Osteoblast (primary cell): ENCODE results near the gene MTMR12. TPM values are rescaled to one million over a fixed set of nuclear protein-coding genes. Genes with fewer than 3 reads are reported as not detected.
"Not testable (repeated sequence)": the region's sequence is repeated elsewhere in the genome, so short reads cannot be mapped to it uniquely, and the experiment has no call there.

Experiments used
- DNase-seq: peaks from one replicate; pipeline ENCODE4 v3.0.0; 2011; ENCODE audit warnings: low spot score, mixed read lengths; ENCODE audit not compliant: insufficient read length; ENCODE audit errors: missing footprints
- H2AFZ ChIP-seq: 2 replicates; pipeline ENCODE4 v1.6.0; 2011; ENCODE audit warnings: mild to moderate bottlenecking, low read length
- H3K27ac ChIP-seq: 2 replicates; pipeline ENCODE4 v1.5.1; 2011; ENCODE audit warnings: mild to moderate bottlenecking, low read depth, low read length, moderate library complexity
- H3K27me3 ChIP-seq: 2 replicates; pipeline ENCODE4 v1.6.0; 2012; ENCODE audit warnings: mild to moderate bottlenecking, control low read depth, inconsistent platforms, low read length, moderate library complexity; ENCODE audit not compliant: insufficient read depth
- H3K36me3 ChIP-seq: 2 replicates; pipeline ENCODE4 v1.5.1; 2011; ENCODE audit warnings: mild to moderate bottlenecking, low read length, control low read depth, moderate library complexity; ENCODE audit not compliant: insufficient read depth
- H3K4me1 ChIP-seq: 2 replicates; pipeline ENCODE4 v1.5.1; 2011; ENCODE audit warnings: mild to moderate bottlenecking, low read length, control low read depth, moderate library complexity; ENCODE audit not compliant: insufficient read depth
- H3K4me2 ChIP-seq: 2 replicates; pipeline ENCODE4 v1.6.0; 2011; ENCODE audit warnings: mild to moderate bottlenecking, low read length; ENCODE audit not compliant: insufficient read depth
- H3K4me3 ChIP-seq: fragments of 200-600 bp; sonication (generic); 3 replicates; pipeline ENCODE4 v1.5.1; 2012; ENCODE audit warnings: mild to moderate bottlenecking, low read length, inconsistent platforms; ENCODE audit not compliant: insufficient read depth
- H3K79me2 ChIP-seq: 2 replicates; pipeline ENCODE4 v1.6.0; 2012; ENCODE audit warnings: mild to moderate bottlenecking, low read length, control low read depth, inconsistent platforms; ENCODE audit not compliant: insufficient read depth
- H3K9me3 ChIP-seq: 2 replicates; pipeline ENCODE4 v1.5.1; 2011; ENCODE audit warnings: low read depth, low read length, control low read depth
- H4K20me1 ChIP-seq: 2 replicates; pipeline ENCODE4 v1.6.0; 2012; ENCODE audit warnings: mild to moderate bottlenecking, low read length, control low read depth; ENCODE audit not compliant: insufficient read depth
- total RNA-seq: library from RNA; depleted of rRNA; stranded (reverse); fragments of >200 nt; gene quantifications from 2 replicates; pipeline ENCODE4 v1.2.3, GENCODE V29; 2012
- TF ChIP-seq, protein P1 (sequence below): IDR thresholded peaks from 2 replicates; pipeline ENCODE4 v1.5.1; 2011; ENCODE audit warnings: mild to moderate bottlenecking, low read depth, low read length, moderate library complexity; ENCODE audit errors: extremely low read depth

MTMR12 gene
- total RNA-seq, 1 donor, result 20.6 TPM

DNA sequence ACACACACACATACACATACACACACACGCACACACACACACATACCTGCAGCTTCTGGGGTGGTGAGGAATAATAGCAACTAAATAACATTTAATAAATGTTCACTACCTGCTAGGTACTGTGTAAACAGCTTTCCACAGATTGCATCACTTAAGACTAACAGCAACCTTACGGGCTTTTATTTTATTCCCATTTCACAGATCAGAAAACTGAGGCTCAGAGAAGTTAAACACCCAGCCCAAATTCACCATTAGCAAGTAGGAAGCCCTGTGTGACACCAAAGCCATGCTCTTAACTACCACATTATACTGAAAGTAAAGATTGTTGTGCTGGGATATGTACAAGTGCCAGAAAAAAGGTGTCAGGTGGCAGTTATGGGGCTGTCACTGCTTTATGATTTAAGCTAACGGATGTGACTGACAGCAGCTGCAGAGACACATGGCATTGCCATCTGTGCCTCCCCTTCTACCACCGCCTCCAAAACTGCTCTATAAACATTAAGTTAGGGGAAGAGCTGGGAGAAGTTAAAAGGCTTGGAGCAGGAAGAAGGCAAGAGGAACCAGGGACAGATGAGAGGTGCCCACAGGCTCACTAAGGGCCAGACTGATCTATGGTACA lies 13.6 kb downstream of the MTMR12 start:
- Histone ChIP-seq H3K4me2 (no peak overlapping the region), H3K4me3 (no peak overlapping the region), H3K27me3 (no peaks in the 10 kb centered on the region), H3K36me3 (peaks cover 7% of the 10 kb centered on the region), H3K27ac (no peak overlapping the region), H3K9me3 (no peaks in the 10 kb centered on the region), H3K79me2 (peaks cover 88% of the 10 kb centered on the region), H4K20me1 (peaks cover 29% of the 10 kb centered on the region), H2AFZ (no peak overlapping the region), H3K4me1 (peaks cover 13% of the 10 kb centered on the region)
- TF ChIP-seq, protein P1, sequence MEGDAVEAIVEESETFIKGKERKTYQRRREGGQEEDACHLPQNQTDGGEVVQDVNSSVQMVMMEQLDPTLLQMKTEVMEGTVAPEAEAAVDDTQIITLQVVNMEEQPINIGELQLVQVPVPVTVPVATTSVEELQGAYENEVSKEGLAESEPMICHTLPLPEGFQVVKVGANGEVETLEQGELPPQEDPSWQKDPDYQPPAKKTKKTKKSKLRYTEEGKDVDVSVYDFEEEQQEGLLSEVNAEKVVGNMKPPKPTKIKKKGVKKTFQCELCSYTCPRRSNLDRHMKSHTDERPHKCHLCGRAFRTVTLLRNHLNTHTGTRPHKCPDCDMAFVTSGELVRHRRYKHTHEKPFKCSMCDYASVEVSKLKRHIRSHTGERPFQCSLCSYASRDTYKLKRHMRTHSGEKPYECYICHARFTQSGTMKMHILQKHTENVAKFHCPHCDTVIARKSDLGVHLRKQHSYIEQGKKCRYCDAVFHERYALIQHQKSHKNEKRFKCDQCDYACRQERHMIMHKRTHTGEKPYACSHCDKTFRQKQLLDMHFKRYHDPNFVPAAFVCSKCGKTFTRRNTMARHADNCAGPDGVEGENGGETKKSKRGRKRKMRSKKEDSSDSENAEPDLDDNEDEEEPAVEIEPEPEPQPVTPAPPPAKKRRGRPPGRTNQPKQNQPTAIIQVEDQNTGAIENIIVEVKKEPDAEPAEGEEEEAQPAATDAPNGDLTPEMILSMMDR, result no peak
- DNase-seq, result no peak

DNA sequence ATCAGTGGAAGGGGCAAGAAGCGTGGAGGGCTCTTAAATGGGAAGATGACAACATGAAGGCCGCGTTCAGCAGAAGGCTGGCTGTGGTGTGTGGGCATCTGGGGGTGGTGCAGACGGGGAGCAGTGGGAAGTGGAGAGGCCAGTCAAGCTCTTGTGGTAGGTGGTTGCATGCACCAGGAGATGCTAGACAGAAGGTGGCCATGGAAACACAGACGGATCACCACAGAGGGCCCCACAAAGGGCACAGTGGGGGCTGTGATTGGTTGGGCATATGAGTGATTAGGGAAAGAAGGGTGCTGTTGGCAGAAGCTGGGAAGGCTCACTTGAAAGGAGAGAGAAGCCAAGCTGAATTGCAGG lies 14.7 kb downstream of the MTMR12 start:
- Histone ChIP-seq H2AFZ (no peak overlapping the region), H3K27me3 (no peaks in the 10 kb centered on the region), H3K9me3 (no peaks in the 10 kb centered on the region), H3K4me2 (no peak overlapping the region), H4K20me1 (peaks cover 24% of the 10 kb centered on the region), H3K4me3 (no peak overlapping the region), H3K4me1 (peaks cover 13% of the 10 kb centered on the region), H3K79me2 (peaks cover 84% of the 10 kb centered on the region), H3K27ac (no peak overlapping the region), H3K36me3 (peaks cover 7% of the 10 kb centered on the region)
- TF ChIP-seq, protein P1, result no peak
- peak; percentile 54 for DNase-seq

DNA sequence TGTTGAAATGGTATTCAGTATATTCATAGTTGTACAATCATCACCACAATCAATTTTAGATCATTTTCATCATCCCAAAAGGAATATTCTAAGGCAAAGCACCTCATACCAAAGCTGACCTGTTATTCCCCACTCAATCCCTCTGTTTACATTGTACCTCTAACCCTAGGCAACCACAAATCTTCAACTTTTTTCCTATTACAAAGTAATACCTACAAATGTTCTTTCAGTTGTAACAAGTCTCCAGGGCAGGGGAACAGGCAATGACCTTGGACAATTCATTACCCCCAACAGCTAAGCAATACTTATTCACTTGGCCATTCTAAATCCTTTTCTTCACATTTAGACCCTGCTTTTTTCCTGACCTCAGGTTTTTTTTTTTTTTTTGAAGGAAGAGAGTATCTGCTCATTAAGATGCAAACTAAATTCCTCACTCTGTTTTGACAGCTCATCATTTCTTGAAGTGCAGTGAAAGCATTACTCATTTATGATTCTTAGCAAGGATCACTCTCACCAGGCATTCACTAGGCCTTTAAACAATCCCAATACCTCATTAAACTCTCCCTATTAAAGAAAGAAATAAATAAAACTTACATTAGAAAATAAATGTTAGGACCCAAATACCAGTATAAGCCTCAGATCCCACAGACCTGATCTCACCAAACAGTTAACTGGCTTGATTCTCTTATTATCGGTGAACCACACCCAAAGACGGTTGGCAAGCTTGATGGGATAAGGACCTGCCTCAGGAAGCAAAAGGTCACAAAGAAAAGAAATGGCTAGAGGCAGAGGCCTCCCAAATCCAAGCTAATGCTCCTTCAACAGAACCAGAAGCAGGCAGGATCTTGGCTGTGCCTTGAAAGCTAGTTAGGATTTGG lies 15.3 kb downstream of the MTMR12 start:
- peak; percentile 19 for DNase-seq

DNA sequence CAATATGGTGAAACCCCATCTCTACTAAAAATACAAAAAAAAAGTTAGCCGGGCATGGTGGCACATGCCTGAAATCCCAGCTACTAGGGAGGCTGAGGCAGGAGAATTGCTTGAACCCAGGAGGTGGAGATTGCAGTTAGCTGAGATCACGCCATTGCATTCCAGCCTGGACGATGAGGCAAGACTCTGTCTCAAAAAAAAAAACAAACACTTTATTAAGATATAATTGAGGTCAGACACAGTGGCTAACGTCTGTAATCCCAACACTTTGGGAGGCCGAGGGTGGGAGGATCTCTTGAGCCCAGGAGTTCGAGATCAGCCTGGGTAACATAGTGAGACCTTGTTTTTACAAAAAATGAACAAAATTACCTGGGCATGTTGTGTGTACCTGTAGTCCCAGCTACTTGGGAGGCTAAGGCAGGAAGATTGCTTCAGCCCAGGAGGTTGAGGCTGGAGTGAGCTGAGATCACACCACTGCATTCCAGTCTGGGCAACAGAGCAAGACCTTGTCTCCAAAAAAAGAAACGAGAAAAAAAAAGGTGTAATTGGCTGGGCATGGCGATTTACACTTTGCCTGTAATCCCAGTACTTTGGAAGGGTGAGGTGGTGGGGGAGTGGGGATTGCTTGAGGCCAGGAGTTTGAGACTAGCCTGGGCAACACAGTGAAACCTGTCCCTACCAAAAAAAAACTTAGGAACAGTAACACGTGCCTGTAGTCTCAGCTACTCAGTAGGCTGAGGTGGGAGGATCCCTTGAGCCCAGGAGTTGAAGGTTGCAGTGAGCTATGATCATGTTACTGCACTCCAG lies 16.6 kb downstream of the MTMR12 start:
- H3K36me3 ChIP-seq, H3K4me2 ChIP-seq, H3K27me3 ChIP-seq, H2AFZ ChIP-seq, H3K9me3 ChIP-seq, H3K27ac ChIP-seq, H3K4me3 ChIP-seq: not testable (repeated sequence)
- peak; percentile 48 for DNase-seq
- peaks cover 23% of the 10 kb centered on the region for H4K20me1 ChIP-seq
- H3K79me2 ChIP-seq, result peaks cover 72% of the 10 kb centered on the region
- peaks cover 13% of the 10 kb centered on the region for H3K4me1 ChIP-seq

More for the DNA sequence above, 15.3 kb downstream of the MTMR12 start:
- no peaks in the 10 kb centered on the region for H3K27me3 ChIP-seq
- H3K27ac ChIP-seq, result no peak overlapping the region
- H3K4me1 ChIP-seq, result peaks cover 13% of the 10 kb centered on the region
- peaks cover 7% of the 10 kb centered on the region for H3K36me3 ChIP-seq
- TF ChIP-seq, protein P1, result no peak
- H3K79me2 ChIP-seq, result peaks cover 78% of the 10 kb centered on the region
- no peak overlapping the region for H2AFZ ChIP-seq
- H3K4me3 ChIP-seq, result no peak overlapping the region
- no peak overlapping the region for H3K4me2 ChIP-seq
- no peaks in the 10 kb centered on the region for H3K9me3 ChIP-seq
- H4K20me1 ChIP-seq, result peaks cover 24% of the 10 kb centered on the region
